Measurements from ENCODE around the gene APRT.
A peak's percentile ranks its signal among the peaks of the same experiment; 100 is the strongest.
"Not testable (repeated sequence)": the region's sequence is repeated elsewhere in the genome, so short reads cannot be mapped to it uniquely, and the experiment has no call there.

Gene APRT

GRCh38 chr16:88807626-88808453, 3.9 kb downstream of the APRT start:
- DNase-seq (ENCODE audit: low spot score) = no peak

DNA sequence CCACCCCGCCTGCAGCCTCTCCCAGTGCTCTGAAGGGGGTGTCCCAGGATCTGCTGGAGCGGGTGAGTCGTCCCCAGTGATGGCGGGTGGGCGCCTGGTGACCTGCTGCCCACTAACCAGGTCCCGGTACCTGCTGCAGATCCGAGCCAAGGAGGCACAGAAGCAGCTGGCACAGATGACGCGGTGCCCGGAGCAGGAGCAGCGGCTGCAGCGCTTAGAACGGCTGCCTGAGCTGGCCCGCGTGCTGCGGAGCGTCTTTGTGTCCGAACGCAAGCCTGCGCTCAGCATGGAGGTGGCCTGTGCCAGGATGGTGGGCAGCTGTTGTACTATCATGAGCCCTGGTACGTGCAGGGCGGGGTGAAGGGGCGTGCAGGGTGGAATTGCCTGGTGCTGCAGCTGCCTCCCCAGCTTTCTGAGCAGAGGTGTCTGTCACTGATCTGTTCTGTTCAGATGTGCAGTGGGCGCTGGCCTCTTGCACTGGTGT, 4.5 kb downstream of the APRT start:
- no peak for DNase-seq (ENCODE audit: low spot score)

DNA sequence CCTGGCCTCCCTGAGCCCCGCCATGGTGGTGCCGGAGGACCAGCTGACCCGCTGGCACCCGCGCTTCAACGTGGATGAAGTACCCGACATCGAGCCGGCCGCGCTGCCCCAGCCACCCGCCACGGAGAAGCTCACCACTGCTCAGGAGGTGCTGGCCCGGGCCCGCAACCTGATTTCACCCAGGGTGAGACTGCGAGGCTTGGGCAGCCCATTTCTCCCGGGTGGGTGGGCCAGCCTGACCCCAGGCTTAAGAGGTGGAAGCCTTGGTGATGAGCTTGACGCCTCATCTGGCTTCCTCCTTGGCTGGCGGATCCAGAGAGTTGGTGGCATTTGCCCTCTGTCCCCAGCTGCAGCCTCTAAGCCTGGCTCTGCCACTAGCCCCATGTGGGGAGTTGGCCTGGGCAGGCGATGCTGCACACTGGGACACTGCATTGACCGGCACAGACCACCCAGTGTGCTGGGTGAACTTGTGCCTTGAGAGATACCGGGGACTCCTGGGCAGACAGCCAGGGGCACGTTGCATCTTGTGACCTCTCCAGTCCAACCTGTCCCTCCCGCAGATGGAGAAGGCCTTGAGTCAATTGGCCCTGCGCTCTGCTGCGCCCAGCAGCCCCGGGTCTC, 5.1 kb downstream of the APRT start:
- DNase-seq (ENCODE audit: low spot score) = no peak

GRCh38 chr16:88805887-88806393, 5.8 kb downstream of the APRT start:
- no peak for DNase-seq (ENCODE audit: low spot score)

DNA sequence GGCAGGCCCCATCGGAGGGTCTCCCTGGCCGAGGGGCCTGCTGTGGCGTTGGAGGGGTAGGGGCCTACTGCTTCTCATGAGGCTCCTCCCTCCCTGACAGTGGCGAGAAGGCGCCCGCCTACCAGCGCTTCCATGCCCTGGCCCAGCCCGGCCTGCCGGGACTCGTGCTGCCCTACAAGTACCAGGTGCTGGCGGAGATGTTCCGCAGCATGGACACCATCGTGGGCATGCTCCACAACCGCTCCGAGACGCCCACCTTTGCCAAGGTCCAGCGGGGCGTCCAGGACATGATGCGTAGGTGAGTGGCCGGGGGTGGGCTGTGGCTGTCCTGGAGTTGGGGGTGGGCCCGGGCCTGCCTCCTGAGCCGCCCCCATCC, 6.4 kb downstream of the APRT start:
- DNase-seq (ENCODE audit: low spot score) = no peak

DNA sequence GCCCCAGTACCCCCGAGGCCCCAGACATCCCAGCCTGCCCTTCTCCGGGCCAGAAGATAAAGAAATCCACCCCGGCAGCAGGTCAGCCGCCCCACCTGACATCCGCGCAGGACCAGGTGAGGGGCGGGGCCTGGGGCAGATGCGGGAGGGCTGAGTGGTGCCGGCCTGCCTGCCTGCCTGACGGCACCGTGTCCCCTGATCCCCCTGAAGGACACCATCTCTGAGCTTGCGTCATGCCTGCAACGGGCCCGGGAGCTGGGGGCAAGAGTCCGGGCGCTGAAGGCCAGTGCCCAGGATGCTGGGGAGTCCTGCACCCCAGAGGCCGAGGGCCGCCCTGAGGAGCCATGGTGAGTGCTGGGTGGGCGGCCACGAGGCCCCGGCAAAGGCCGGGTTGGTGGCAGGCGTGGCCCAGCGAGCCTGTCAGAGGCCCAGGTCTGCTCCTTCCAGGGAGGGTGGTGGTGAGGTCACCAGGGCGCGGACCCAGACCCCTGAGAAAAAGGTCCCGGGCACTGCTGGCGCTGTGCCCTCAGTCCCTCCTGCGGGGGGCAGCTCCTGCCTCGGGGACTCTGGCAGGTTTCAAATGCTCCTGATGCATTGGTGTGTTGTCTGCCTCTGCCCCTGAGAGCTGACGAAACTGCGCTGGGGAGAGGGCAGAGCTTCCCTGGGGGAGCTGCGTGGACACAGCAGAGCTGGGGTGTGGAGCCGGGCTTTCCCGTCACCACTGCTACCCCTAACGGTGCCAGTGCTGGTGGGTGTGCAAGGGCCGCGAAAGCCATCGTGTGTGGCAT, 7.0 kb downstream of the APRT start:
- peak; percentile 79 for DNase-seq (ENCODE audit: low spot score)

DNA sequence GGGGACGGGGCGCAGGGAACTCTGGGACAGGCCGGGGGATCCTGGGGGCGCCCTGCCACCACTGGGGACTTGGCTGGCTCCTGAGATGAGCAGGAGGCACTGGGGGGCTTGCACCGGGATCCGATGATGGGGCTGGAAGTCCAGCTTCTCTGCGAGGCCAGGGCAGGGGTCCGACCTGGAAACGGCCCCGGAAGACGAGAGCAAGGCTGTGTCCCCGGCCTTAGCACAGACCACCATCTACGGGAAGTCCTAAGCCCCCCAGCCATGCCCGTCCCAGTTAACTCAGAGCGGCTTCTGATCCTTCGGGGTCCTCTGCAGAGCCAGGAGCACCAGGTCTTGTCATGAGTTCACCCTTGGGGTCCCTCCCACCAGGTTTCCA, 7.6 kb downstream of the APRT start:
- DNase-seq (ENCODE audit: low spot score) = no peak

- DNase-seq (ENCODE audit: low spot score) = peak; percentile 100
Measured at GRCh38 chr16:88803264-88803987, 8.3 kb downstream of the APRT start, which contains the start of gene CDT1. TSS of gene CDT1 (plus strand) at chr16:88803789. CDS start at chr16:88803832, 43 bp downstream.

- no peak for DNase-seq (ENCODE audit: low spot score)
Measured at GRCh38 chr16:88800277-88800592, 11.5 kb downstream of the APRT start.

GRCh38 chr16:88799569-88800276, 12.0 kb downstream of the APRT start:
- DNase-seq (ENCODE audit: low spot score) = no peak

DNA sequence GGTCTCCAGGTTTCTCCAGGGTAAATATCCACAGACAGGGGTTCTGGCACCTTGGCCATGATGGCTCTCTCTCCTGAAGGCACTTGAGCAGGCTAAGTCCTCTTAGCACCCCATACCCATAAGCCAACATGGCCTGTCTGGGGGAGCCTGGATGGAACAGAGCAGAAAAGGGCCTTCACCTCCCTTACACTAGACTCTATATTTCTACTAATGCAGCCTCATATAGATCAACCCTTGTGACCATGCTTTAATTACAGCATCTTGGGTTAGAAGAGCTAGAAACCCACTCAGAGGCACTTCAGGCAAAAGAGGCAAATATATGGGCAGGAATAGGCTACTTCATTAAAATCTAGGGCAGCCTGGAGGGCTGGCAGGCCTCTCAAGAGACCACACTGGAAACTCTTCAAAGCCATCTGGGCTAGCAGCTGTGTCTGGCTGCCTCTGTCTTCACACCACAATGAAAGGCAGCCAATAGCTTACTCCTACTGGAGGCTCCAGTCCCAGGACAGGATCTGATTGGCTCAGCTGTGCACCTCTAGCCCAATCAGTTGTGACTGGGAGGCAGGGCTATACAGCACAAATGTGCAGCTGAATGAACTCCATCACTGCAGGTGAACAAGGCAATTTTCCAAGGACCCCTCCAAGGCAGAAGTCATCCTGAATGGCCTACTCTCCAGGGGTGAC, 12.8 kb downstream of the APRT start:
- DNase-seq (ENCODE audit: low spot score) = no peak

GRCh38 chr16:88798073-88798472, 13.7 kb downstream of the APRT start:
- no peak for DNase-seq (ENCODE audit: low spot score)

DNA sequence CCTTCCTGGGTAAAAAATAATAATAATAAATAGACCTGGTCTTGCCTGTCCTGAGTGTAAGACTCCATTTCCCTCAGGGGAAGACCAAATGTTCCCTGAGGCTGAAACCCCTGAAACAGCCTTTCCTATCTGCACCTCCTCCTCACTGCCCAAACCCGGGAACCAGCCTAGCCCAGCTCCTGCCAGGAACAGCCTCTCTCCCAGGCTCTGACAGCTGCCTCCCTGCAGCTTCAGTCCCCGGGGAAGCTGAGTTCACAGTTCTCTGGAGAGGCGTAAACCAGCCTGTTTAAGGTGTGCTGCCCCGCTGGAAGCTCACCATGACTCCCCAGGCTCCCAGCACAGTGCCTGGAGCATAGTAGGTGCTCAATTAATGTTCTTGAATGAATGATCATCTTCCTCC, 15.4 kb downstream of the APRT start:
- DNase-seq (ENCODE audit: low spot score) = no peak

GRCh38 chr16:88793251-88793954, 18.3 kb downstream of the APRT start:
- no peak for DNase-seq (ENCODE audit: low spot score)

DNA sequence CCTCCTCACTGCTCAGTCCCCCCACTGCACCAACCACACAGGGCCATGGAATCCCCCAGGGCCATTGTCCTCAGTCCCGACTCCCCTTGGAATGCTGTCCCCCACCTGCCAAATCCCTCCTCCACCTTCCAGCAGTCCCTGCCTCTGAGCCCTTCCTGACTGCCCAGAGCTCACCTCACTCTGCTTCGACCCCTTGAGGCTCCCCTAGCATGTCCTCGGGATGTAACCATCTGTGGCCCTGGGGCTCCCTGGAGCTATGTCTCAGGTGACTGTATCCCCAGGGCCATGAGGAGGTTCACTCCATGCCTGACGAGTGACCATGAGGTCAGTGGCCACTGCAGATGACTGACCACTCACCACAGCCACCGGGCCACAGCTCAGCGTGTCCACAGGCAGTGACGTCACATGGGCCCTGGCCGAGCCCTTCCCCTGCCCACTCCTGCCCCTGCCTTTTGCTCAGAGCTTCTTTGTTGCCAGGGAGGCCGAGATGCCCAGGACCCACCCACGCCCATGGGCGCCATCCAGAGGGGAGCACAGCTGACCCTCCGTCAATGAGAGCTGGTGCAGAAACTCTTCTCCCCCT, 19.0 kb downstream of the APRT start:
- no peak for DNase-seq (ENCODE audit: low spot score)

DNA sequence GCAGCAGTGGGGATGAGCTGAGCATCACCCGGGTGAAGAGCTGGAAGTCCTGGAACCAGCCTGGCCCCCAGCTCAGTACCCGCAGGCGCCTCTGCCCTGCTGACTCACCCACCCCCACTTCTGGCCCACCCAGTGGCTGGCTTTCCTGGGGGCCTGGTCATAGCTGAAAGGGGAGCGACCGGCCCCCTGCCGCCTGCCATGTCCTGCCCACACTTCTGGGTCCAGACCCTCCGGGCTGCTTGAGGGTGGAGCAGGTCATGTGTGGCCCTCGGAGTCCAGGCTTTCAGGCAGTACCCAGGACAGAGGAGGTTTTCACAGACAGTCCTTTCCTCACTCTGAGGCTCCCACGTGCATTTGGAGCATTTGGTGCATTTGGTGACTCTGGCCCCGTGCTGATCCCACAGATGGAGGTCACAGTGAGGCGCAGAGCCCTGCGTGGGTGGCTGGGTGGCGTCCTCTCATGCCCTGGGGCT, 19.6 kb downstream of the APRT start:
- DNase-seq (ENCODE audit: low spot score) = no peak

GRCh38 chr16:88790312-88791211, 21.2 kb downstream of the APRT start:
- DNase-seq (ENCODE audit: low spot score) = no peak

GRCh38 chr16:88789594-88789993, 22.1 kb downstream of the APRT start:
- no peak for DNase-seq (ENCODE audit: low spot score)

- not testable (repeated sequence) for DNase-seq (ENCODE audit: low spot score)
Measured at GRCh38 chr16:88788749-88789148, 23.0 kb downstream of the APRT start.

Data from HuH-7 (cell line).